ENCODE data around the gene DYNC1I1.
A peak's percentile ranks its signal among the peaks of the same experiment; 100 is the strongest.

DYNC1I1 gene

DNA sequence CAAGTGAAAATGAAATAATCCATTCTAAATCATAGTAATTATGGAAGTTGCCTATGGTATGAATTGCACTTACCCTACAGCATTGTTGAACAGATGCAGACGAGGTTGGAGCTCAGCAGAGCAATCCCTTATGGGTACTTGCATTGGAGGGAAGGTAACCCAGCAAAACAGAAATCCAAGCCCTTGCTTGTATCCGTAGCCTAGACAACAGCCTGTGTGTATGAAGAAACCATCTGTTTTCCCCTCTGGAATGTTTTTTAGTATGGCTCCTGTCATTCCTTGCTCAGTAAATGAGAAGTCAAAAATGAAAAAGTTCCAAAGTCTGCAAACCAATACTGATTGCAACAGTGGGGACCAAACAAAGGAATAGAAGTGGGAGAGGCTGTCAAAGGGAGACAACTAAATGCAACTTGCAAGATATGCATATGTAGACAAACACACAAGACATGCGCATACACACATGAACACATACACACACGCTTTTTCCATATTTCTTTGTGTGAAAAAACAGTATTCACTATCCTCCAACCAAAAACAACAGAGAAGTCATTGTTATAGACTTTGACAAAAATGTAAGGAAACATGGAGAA, 260.8 kb downstream of the DYNC1I1 start:
- no peak for DNase-seq

GRCh38 chr7:96034940-96035727, 262.8 kb downstream of the DYNC1I1 start:
- DNase-seq, result no peak

GRCh38 chr7:96040250-96040772, 268.0 kb downstream of the DYNC1I1 start:
- DNase-seq, result no peak

- no peak for DNase-seq
These were observed 268.8 kb downstream of the DYNC1I1 start for GRCh38 chr7:96041171-96041570.

DNA sequence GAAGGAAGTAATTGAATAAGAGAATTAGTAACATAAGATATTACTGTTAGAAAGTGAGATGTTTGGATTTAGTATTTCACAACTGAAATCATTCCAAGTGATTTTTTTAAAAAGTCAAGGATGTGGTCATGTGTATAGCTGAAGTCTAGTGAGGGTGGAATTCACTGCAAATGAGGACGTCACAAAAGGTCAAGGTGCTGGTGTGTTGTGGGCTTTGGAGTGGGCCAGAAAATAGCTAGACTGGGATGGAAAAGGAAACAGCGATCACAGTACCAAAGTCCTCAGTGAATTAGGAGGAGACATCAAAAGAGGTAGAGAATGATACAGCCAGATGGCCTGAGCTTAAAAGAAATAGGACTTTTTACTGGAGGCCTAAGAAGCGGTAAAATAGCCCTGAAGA, 272.8 kb downstream of the DYNC1I1 start:
- no peak for DNase-seq

- DNase-seq, result no peak
These were observed 273.6 kb downstream of the DYNC1I1 start for GRCh38 chr7:96045919-96046318.

- DNase-seq, result no peak
These were observed 279.9 kb downstream of the DYNC1I1 start for GRCh38 chr7:96052289-96052688.

- DNase-seq, result no peak
These were observed 280.6 kb downstream of the DYNC1I1 start for GRCh38 chr7:96052860-96053470.

DNA sequence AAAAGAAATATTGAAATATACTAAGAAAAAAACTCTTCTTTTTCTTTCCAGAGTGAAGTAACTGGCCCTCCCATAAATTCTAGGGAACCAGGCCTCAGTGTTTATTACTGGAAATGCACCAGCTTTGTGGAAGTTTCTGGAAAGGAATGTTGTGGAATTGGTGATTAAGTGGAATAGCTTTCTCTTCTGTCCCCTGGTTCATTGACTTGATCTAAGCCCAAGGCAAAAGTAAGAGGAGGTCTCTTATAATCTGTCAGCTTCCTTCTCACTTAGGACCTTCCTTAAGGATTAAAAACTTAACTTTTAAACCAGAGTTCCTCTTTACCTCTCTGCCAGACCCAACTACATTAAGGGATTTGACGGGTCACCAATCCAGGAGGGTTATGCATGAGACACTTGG, 283.4 kb downstream of the DYNC1I1 start:
- no peak for DNase-seq

DNA sequence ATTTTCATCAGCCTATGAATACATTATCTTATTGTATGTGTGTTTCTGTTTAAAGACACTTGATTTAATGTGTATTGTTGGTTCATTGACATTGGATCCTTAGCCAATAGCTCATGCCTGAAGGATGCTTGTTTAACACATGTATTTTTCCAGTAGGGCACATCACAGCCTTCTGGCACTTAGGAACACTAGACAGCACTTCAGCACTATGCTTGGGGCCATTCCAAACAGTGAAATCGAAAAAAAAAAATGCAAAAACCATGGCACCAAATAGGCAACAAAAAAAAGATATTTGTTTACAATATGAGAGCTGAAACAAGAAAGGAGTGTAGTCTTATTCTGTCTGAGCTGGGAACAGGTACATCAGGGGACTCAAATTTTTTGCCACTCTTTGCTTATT, 286.7 kb downstream of the DYNC1I1 start:
- no peak for DNase-seq

GRCh38 chr7:96061009-96061408, 288.7 kb downstream of the DYNC1I1 start:
- DNase-seq, result no peak

DNA sequence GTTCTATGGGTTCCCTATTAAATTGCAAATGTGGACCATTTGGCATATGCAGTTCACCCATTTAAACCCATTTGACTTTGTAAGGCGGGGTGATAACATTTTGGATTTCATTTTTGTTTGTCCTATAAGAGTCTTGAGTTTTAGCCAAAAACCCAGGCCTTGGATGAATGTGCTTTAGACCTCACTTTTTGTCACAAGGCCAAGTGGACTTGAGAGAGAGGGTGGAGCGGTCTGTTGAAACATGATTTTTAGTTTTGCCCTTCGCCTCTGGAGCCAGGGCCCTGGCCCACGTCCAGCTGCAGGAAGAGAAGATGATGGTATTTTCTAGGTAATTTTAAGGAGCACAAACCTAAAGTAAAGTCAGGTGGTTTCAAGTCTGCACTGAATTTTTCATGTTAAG, 289.5 kb downstream of the DYNC1I1 start:
- DNase-seq, result no peak

GRCh38 chr7:96067321-96067720, 295.0 kb downstream of the DYNC1I1 start:
- DNase-seq, result no peak

DNA sequence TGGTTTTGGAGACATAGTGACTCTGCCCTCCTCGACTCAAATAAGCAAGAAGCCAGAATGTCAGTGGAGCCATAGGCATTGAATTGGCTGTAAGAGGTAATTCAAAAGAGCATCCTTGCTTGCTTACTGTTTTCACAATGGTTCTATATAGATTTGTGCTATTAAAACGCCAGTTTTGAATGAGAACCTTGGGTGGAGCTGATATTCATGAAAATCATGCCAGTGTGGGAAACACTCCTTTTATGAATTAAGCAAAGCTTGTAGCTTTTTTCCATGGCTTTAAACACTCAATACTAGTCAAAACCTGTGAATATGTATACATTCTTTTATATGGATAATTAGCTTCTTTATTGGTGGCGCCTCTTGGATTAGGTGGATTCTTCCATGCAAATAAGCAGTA, 297.0 kb downstream of the DYNC1I1 start:
- no peak for DNase-seq

DNA sequence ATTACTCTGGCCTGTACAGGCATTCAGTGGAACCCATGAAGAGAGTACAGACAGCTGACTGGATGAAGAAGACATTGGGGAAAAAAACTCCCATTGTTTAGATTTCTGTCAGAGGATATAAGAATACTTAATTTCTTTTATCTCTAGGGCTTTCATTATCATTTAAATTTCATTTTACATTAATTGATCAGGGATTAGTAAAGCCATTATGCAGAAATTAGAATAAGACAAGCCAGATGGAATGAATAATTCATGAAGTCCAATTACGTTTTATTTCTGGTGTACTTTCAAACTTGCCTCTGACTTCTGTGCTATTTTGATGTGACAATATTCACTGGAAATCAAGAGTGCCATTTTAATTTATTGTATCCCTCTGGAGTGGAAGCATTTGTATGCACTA, 302.5 kb downstream of the DYNC1I1 start:
- DNase-seq, result no peak

- peak; percentile 50 for DNase-seq
These were observed 303.4 kb downstream of the DYNC1I1 start for GRCh38 chr7:96075510-96076349.

- DNase-seq, result no peak
These were observed 304.0 kb downstream of the DYNC1I1 start for GRCh38 chr7:96076350-96076707.

DNA sequence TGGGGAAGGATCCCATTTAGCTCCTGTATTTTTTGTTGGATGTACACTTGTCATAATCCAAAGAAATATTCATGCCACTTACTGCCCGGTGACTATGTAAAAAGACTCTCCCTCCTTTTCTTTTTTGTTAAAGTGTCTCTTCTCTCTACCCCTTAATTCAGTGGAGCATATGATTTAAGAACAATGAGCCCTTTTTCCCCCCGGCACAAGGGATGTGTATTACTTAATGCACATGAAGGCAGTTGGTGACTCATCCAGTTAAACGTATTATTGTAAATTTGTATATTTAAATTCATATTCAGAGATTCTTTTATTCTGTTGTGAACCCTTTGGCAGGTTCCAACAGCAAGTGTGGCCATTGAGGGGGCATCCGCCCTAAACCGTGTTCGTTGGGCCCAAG, 307.7 kb downstream of the DYNC1I1 start:
- no peak for DNase-seq

DNA sequence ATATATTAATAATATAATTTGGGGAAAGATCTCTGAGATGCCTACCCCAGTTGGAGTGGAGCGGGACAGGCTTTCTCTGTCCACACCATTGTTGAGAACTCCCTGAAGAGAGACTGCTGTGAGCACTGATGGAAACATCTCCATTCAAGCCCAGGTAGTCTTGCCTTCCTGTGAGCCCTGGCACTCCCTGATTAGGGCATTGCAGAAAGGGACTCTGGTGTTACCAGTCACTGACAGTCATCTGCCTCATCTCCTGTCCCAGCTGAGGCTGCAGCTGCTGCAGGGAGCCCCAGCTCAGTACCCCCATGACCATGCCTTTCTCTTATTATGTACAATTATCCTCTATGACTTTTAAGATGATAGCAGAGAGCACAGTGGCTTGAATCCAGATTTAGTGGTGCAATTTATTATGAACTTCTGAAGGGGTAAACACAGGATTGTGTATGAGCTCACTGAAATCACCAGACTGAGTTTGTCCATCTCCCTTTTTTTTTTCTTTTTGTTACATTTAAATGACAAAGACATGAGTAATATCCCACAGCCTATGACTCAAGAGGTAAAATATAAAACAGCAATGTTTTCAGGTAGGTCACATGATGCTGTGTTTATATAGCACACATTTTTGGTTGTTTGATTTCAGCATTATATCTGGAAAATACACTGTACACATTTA, 312.7 kb downstream of the DYNC1I1 start:
- no peak for DNase-seq

DNA sequence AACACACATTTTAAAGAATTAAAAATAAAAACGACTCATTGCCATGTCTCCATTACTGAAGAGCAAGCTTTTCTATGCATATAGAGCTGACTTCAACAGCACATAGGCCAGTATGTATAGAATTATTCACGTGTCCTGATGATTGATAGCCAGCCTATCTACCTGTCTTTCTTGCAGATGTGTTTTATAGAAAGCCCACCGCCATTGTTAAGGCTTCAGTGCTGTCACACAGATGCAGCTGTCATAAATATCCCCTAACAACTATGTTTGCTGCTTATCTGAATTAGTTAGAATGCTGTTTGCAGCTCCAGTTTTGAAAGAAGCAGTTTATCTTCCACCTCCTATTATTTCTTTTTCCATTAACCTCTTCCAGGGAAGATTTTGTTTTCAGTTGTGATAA, 313.6 kb downstream of the DYNC1I1 start:
- DNase-seq, result no peak

GRCh38 chr7:96088579-96088978, 316.2 kb downstream of the DYNC1I1 start:
- DNase-seq, result no peak

- no peak for DNase-seq
These were observed 317.2 kb downstream of the DYNC1I1 start for GRCh38 chr7:96089511-96089910.

- DNase-seq, result no peak
These were observed 318.4 kb downstream of the DYNC1I1 start for GRCh38 chr7:96090756-96091155.
